ENCODE data around the gene WDR37. TPM values are rescaled to one million over a fixed set of nuclear protein-coding genes. Genes with fewer than 3 reads are reported as not detected.

WDR37 gene
- total RNA-seq, 1 experiment from 2014 or later, result 9.6 TPM

DNA sequence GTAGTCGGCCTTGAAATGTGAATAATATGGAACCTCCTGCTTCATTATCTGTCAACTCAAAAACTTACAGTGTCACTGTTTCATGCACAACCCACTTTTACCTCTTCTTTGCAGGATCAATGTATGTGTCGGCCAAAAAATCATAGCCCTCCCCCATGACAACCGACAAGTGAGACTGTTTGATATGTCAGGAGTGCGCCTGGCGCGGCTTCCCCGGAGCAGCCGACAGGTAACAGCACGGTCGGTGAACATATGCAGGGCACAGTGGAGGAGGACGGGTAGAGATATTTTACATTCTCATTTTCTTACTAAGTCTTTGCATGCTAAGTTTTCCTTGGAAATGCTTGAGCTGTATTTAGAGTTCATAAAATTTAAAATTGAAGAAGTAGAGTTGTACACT is 68.6 kb downstream of the WDR37 start:
- Histone ChIP-seq H3K9me3 (ENCODE audit: control insufficient read depth, insufficient read depth, low read depth, low read length) (no peaks in the 10 kb centered on the region), H3K36me3 (ENCODE audit: control insufficient read depth, insufficient read depth, low read length) (no peaks in the 10 kb centered on the region), H3K4me1 (ENCODE audit: control insufficient read depth, insufficient read depth, low read length) (no peaks in the 10 kb centered on the region), H3K27me3 (ENCODE audit: control insufficient read depth, insufficient read depth, low read length) (no peaks in the 10 kb centered on the region), H3K4me3 (ENCODE audit: low read depth in 2 of 2, low read length in 2 of 2) (no peak overlapping the region), H3K27ac (ENCODE audit: low read length) (no peak overlapping the region)
- no peak for ATAC-seq
- in situ Hi-C loops (cut with HindIII; ENCODE audit: low pct_unique_long_range_greater_than_20kb, low sequenced_read_pairs) (no loop called here), intact Hi-C loops (cut with micrococcal nuclease; ENCODE audit: unreplicated experiment) (no loop called here)
- TF ChIP-seq, protein P1, sequence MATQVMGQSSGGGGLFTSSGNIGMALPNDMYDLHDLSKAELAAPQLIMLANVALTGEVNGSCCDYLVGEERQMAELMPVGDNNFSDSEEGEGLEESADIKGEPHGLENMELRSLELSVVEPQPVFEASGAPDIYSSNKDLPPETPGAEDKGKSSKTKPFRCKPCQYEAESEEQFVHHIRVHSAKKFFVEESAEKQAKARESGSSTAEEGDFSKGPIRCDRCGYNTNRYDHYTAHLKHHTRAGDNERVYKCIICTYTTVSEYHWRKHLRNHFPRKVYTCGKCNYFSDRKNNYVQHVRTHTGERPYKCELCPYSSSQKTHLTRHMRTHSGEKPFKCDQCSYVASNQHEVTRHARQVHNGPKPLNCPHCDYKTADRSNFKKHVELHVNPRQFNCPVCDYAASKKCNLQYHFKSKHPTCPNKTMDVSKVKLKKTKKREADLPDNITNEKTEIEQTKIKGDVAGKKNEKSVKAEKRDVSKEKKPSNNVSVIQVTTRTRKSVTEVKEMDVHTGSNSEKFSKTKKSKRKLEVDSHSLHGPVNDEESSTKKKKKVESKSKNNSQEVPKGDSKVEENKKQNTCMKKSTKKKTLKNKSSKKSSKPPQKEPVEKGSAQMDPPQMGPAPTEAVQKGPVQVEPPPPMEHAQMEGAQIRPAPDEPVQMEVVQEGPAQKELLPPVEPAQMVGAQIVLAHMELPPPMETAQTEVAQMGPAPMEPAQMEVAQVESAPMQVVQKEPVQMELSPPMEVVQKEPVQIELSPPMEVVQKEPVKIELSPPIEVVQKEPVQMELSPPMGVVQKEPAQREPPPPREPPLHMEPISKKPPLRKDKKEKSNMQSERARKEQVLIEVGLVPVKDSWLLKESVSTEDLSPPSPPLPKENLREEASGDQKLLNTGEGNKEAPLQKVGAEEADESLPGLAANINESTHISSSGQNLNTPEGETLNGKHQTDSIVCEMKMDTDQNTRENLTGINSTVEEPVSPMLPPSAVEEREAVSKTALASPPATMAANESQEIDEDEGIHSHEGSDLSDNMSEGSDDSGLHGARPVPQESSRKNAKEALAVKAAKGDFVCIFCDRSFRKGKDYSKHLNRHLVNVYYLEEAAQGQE (IDR thresholded peaks at IDR 0.05; ENCODE audit: insufficient read depth in 1 of 2, low read depth in 2 of 2, low read length in 1 of 2), result no peak
- TF ChIP-seq TCF7L2 (IDR thresholded peaks at IDR 0.05; ENCODE audit: low read depth, low read length) (no peak), SIN3A (IDR thresholded peaks at IDR 0.05; ENCODE audit: borderline replicate concordance, insufficient read depth, low read depth, low read length) (no peak), CTCF (IDR thresholded peaks at IDR 0.05) (no peak), POLR2AphosphoS5 (IDR thresholded peaks at IDR 0.05; ENCODE audit: low read depth, low read length) (no peak)
- no peak for DNase-seq (ENCODE audit: low read depth, low spot score)
- ChIA-PET CTCF (no interaction called here), POLR2A (no interaction called here)
- BruUV-seq (replicated peaks), result no TSS peak

DNA sequence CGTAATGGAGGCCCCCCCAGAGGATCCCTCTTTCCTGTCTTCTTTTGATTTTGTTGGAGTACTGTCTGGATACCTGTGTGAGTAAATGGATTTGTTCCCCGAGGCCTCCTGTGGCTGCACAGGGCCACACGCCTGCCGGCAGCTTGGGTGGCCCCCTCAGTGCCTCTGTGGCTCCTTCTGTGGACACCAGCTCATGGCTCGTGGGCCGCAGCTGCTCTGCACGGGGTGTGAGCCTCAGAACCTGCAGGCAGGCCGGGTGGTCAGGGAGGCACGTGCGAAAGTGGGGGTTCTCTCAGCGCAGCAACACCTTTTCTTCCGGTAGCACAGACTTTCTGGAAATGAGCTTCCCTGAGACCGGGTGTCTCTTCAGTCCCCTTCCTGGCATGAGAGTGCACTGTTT is 70.3 kb downstream of the WDR37 start:
- in situ Hi-C loops (cut with HindIII; ENCODE audit: low pct_unique_long_range_greater_than_20kb, low sequenced_read_pairs) (no loop called here), intact Hi-C loops (cut with micrococcal nuclease; ENCODE audit: unreplicated experiment) (no loop called here)
- no peak for ATAC-seq
- no peak for TF ChIP-seq POLR2AphosphoS5 (IDR thresholded peaks at IDR 0.05; ENCODE audit: low read depth, low read length)
- Histone ChIP-seq H3K36me3 (ENCODE audit: control insufficient read depth, insufficient read depth, low read length) (no peaks in the 10 kb centered on the region), H3K27me3 (ENCODE audit: control insufficient read depth, insufficient read depth, low read length) (no peaks in the 10 kb centered on the region), H3K9me3 (ENCODE audit: control insufficient read depth, insufficient read depth, low read depth, low read length) (no peaks in the 10 kb centered on the region), H3K4me3 (ENCODE audit: low read depth in 2 of 2, low read length in 2 of 2) (no peak overlapping the region), H3K27ac (ENCODE audit: low read length) (no peak overlapping the region), H3K4me1 (ENCODE audit: control insufficient read depth, insufficient read depth, low read length) (no peaks in the 10 kb centered on the region)
- DNase-seq (ENCODE audit: low read depth, low spot score), result no peak
- ChIA-PET POLR2A (no interaction called here), CTCF (no interaction called here)
- no TSS peak for BruUV-seq (replicated peaks)

- in situ Hi-C loops (cut with HindIII; ENCODE audit: low pct_unique_long_range_greater_than_20kb, low sequenced_read_pairs), result no loop called here
- no peaks in the 10 kb centered on the region for H3K4me1 ChIP-seq (ENCODE audit: control insufficient read depth, insufficient read depth, low read length)
- ATAC-seq, result no peak
- CTCF ChIA-PET, result no interaction called here
- no peaks in the 10 kb centered on the region for H3K27me3 ChIP-seq (ENCODE audit: control insufficient read depth, insufficient read depth, low read length)
- intact Hi-C loops (cut with micrococcal nuclease; ENCODE audit: unreplicated experiment), result no loop called here
- BruUV-seq (replicated peaks), result no TSS peak
- POLR2A ChIA-PET, result no interaction called here
- no peak overlapping the region for H3K27ac ChIP-seq (ENCODE audit: low read length)
- H3K9me3 ChIP-seq (ENCODE audit: control insufficient read depth, insufficient read depth, low read depth, low read length), result no peaks in the 10 kb centered on the region
- H3K36me3 ChIP-seq (ENCODE audit: control insufficient read depth, insufficient read depth, low read length), result no peaks in the 10 kb centered on the region
- TF ChIP-seq, protein P1 (IDR thresholded peaks at IDR 0.05; ENCODE audit: insufficient read depth in 1 of 2, low read depth in 2 of 2, low read length in 1 of 2), result no peak
- no peak for TF ChIP-seq POLR2AphosphoS5 (IDR thresholded peaks at IDR 0.05; ENCODE audit: low read depth, low read length)
- no peak for TF ChIP-seq TCF7L2 (IDR thresholded peaks at IDR 0.05; ENCODE audit: low read depth, low read length)
- H3K4me3 ChIP-seq (ENCODE audit: low read depth in 2 of 2, low read length in 2 of 2), result no peak overlapping the region
- DNase-seq (ENCODE audit: low read depth, low spot score), result no peak
These were observed 71.4 kb downstream of the WDR37 start for GRCh38 chr10:1127629-1128028.
